NCI-H345 treated with DMSO at 0.1 percent for 48 hours (cell line): ENCODE data around the gene CXXC5.

Experiments
- DNase-seq: peaks from one replicate; lab custom pipeline; 2025; ENCODE audit not compliant: unreplicated experiment; lab: John Stamatoyannopoulos, UW

CXXC5 gene

GRCh38 chr5:139664086-139664693, 16.0 kb downstream of the CXXC5 start:
- no peak for DNase-seq

GRCh38 chr5:139664727-139665351, 16.7 kb downstream of the CXXC5 start:
- no peak for DNase-seq

DNA sequence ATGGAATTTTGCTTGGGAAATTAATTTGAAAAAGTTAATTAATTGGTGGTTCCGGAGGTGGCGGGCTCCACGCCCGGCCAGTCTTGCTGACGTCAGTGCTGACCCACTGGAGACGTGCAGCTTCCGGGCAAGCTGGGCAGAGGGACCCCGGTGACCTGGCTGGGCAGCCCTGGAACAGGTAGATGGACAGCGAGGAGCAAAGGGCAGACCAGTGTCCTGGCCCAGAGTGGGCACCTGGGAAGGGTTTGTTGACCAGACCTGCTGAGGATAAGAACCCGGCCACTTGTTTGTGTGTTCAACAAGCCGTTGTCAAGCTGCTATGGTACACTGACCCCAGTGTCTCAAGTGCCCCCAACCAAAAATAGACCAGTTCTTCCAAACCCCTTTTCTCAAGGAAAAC, 17.5 kb downstream of the CXXC5 start:
- DNase-seq: no peak

DNA sequence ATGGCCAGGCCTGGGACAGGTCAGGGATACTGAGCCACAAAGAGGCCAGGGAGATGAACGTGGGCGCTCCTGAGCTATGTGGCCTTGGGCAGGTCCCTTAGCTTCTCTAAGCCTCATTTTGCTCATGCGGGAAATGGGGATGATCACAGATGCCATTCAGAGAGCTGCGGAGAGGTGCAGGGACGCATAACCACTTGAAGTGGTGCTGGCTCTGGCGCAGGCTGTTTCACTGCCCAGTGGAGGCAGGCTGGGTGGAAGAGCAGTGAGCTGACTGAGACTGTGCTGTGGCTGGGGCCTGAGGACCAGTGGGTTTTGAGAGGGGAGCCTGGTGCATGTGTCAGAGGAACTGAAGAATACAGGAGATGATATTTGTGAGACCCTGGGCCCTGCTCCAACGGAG, 18.4 kb downstream of the CXXC5 start:
- DNase-seq: no peak

DNA sequence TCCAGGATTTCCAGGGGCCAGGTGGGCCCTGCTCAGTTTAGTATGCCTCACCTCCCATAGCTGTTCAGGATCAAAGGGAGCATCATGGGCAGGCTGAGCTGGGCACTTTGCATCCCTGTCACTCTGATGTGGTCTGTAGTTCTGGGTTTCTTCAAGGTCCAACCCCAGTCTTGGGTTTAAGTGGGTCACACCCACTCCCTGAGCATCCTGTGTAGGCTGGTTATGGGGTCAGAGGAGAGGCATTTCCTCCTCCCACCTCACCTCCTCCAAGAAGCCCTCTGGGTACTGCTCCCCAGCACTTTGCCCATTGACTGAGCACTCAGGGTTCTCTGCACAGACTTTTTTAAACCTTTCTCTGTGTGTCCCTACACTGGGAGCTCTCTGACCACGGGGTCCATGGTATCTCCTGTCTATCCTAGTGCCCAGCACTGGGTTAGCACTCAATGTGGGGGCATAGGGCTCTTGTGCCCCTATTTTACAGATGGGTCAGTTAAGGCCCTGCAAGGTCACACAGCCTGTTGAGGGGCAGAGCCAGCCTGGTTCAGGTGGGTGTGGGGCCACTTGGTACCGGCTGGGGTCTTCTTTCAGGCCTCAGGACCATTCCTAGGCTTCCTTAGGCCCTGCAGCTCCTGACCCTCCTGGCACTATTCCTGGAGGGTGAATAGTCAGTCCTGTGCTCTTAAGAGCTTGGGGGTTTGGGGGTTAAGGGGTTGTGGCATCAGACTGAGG, 19.0 kb downstream of the CXXC5 start:
- no peak for DNase-seq

DNA sequence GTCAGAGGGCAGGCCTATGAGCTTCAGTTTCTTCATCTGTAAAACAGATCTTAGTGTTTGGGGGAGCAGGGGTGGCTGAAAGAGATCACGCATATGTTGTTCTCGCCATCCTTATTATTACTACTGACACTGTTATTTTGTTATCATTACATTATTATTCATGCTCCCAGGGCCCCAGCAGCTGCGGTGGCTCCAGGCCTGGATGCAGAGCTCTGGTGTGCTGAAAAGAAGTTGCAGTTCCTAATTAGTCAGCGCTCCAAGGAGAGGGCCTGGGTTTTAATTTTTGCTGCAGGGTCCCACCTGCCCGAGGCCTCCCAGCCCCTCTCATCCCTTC, 19.5 kb downstream of the CXXC5 start:
- DNase-seq: no peak

DNA sequence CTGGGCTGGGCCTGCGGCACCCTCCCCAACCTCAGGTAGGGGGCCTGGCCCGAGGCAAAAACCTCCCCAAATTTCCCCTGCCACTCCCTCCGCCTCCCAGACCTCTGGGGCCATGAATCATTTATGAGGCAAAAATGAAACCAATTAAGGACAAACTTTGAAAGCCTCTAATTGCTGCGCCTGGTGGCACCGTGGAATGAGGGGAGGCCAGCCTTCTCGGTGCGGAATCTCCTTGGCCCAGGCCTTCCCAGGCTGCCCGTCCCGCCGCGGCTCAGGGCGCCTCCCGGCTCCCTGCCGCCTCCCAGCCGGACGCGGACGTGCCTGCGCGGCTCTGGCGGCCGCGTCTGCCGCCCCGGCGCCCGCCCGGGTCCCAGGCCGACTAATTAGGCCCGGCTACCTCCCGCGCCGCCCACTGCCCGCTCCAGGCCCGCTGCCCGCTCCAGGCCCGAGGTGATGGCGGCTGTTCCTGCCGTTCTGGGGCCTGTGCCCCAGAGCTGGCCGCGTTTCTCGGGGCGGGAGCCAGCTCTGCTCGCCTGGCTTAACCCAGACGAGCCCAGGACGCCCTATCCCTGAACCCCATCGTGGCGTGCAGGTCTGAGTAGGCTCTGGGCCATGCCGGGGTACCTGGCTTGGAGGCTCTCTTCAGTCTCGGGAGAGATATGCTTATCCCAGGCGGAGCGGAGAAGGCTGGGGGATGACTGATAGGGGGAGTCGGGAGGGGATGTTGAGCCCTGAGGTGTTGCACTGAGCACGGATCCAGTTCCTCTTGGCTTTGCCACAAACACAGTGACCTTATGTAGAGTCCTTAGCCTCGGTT, 20.1 kb downstream of the CXXC5 start:
- no peak for DNase-seq

GRCh38 chr5:139668924-139669661, 20.9 kb downstream of the CXXC5 start:
- DNase-seq: no peak

DNA sequence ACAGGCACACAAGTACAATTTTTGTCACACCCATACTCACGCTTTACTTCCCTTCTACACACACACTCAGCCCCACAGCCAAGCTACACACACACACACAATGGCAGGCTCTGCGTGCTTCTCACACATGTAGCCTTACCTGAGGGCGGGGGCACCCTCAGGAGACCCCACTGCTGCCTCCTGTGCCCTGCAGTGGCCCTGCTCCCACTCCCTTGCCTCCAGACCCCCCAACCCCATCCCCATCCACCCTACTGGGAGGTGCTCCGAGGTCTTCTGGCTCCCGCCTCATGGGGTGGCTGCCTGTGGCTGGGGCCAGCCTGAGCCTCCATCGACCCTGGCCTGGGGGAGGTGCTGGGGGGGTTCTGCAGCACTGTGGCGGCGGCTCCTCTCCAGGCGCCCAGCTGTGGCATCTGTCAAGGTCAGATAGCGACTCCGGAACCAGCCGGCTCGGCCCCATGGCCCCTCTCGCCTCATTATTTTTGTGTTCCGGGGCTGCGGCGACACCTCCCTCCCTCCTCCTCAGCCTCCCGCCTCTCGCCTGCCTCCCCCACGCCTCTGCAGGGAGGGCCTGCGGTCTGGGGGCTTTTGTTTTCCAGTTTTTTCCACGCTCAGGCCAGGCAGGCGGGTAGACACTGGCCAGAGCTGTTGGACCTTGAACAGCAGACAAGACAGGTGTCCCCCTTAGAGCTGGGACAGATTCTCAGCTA, 21.7 kb downstream of the CXXC5 start:
- DNase-seq: no peak

DNA sequence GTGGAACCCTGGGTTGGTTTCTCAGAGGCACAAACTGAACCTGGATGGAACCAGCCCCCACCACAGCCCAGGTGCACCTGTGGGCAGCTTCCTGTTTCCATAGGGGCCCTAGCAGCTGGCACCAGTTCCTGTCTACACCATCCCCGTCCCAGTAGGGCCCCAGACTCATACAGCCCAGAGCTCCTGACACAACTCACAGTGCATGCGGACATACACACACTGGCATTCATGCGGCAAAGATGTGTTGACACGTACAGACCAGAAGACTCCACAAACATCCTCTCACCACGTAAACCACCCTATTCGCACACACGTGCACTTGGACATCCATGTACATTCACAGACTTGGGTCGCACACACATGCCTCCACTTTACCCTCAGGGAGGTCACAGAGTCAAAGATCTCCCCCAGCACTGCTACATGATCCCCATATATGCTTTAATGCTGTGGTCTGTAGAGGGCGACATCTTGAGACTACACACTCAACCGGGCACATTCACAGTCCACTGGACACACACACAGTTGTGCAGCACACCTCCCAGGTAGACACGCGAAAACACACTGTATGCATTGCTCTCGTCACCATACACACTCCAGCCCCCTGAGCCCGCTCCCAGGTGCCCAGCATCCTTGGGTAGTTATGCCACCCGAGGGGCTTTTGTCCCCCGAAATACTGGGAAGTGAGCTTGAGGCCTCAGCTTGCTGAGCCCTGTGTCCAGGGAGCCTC, 22.4 kb downstream of the CXXC5 start:
- DNase-seq: no peak

GRCh38 chr5:139671096-139671841, 23.1 kb downstream of the CXXC5 start:
- no peak for DNase-seq

DNA sequence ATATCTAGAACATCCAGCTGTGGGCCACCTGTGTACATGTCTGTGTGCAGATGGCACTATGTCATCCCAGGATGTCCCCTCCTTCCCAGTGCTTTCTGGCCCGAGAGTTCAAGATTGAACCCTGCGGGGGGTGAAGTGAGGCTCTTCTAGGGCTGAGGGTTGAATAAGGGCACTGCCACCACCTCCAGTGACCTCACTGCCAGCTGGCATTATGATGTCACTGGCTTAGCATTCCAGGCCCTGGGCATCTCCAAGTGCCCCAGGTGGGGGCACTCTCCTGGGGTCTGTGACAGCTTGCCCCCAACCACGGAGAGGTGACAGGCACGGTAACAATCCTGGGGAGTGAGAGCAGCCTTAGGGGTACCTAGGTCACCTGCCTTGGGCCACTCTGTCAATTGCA, 27.1 kb downstream of the CXXC5 start:
- no peak for DNase-seq

- no peak for DNase-seq
These were observed 27.7 kb downstream of the CXXC5 start for GRCh38 chr5:139675825-139676224.

- no peak for DNase-seq
These were observed 28.3 kb downstream of the CXXC5 start for GRCh38 chr5:139676406-139676805.

DNA sequence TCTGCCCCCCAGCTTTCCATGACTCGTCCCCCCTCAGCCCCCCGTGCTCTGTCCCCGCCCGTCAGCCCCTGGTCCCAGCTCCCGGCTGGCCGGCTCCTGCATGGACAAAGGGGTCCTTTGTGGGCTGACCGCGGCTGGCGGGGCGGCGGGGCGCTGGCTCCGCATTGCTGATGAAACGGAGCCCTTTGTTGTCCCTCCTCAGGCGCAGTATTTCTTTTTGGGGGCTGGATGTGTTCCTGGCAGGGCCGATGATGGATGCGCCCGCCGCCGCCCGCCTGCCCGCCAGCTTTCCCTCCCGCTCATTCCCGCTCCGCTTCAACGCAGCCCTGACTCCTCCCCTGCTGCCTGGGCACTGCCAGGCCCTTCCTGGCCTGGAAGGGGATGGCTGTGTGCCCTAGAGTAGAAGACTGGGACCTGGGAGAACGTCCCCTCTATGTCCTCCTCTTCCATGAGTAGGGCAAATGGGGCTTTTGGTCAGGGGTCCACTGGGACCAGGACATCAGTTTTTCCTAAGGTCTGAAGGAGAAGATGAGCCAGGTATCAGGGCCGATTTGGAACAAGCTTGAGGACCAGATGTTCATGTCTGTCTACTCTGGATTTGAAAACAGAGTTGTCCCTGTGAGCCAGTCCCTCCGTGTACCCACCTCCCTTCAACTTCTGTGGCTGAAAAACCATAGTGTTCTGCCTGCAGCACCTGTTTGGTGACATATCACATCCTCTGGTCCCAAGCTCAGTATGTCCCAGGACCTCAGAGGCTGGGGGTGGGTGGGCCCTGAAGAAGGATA, 29.0 kb downstream of the CXXC5 start:
- no peak for DNase-seq

GRCh38 chr5:139677736-139678613, 29.8 kb downstream of the CXXC5 start:
- no peak for DNase-seq
